ENCODE data around the gene MAST4. TPM values are rescaled to one million over a fixed set of nuclear protein-coding genes. Genes with fewer than 3 reads are reported as not detected.

The MAST4 gene
- total RNA-seq, 1 donor, result 12.7 TPM

DNA sequence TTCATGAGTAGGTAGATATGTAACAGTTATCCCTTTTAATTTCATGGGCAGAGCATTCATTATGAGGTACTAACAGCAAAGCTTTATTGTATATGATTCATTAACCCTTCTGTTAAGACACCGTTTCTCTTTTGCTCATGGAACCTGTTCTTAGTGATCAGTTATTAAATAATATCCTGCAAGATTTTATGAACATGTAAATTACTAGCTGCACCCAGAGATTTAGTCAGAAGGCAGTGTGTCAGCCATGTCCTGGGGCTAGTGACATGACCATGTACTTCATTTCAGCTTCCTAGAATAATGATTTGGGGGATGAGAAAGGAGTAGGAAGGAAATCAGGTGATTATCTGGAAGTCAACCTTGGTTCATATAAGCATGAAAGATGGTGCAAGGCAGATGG lies 7.0 kb downstream of the MAST4 start:
- Histone ChIP-seq H4K20me1 (ENCODE audit: insufficient read depth, low read length) (no peaks in the 10 kb centered on the region), H2AFZ (ENCODE audit: low read length) (no peak overlapping the region), H3K4me3 (ENCODE audit: insufficient read depth, low read length) (no peak overlapping the region), H3K27me3 (ENCODE audit: insufficient read depth, low read length) (peaks cover 20% of the 10 kb centered on the region), H3K36me3 (ENCODE audit: insufficient read depth, low read length) (no peaks in the 10 kb centered on the region), H3K9me3 (ENCODE audit: low read depth, low read length) (no peaks in the 10 kb centered on the region), H3K4me1 (ENCODE audit: insufficient read depth, low read length) (no peaks in the 10 kb centered on the region), H3K4me2 (ENCODE audit: insufficient read depth, low read length) (no peak overlapping the region), H3K79me2 (ENCODE audit: insufficient read depth, low read length) (no peaks in the 10 kb centered on the region), H3K27ac (ENCODE audit: low read depth, low read length) (no peak overlapping the region)
- DNase-seq (ENCODE audit: insufficient read length, low spot score, missing footprints), result no peak
- TF ChIP-seq, protein P1, sequence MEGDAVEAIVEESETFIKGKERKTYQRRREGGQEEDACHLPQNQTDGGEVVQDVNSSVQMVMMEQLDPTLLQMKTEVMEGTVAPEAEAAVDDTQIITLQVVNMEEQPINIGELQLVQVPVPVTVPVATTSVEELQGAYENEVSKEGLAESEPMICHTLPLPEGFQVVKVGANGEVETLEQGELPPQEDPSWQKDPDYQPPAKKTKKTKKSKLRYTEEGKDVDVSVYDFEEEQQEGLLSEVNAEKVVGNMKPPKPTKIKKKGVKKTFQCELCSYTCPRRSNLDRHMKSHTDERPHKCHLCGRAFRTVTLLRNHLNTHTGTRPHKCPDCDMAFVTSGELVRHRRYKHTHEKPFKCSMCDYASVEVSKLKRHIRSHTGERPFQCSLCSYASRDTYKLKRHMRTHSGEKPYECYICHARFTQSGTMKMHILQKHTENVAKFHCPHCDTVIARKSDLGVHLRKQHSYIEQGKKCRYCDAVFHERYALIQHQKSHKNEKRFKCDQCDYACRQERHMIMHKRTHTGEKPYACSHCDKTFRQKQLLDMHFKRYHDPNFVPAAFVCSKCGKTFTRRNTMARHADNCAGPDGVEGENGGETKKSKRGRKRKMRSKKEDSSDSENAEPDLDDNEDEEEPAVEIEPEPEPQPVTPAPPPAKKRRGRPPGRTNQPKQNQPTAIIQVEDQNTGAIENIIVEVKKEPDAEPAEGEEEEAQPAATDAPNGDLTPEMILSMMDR (IDR thresholded peaks at IDR 0.05; ENCODE audit: extremely low read depth, low read depth, low read length), result no peak

DNA sequence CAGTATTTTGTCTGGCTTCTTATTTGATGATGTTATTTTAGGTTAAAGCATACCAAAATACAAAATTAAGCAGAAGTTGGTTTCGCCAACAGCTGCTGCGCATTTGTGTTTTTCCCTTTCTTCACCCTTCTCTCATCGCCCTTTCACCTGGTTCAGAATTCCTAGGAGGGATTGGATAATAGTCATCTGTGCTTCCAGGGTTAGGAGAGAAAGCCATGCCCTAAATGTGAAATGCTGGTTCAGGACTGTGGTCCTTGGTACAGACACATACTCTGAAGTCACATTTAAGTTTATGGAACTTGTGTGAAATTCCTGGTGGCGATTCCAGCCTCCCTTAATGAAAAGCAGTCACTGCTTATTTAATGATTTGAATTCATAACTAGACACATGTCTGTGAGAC lies 7.7 kb downstream of the MAST4 start:
- DNase-seq (ENCODE audit: insufficient read length, low spot score, missing footprints), result no peak
- TF ChIP-seq, protein P1 (IDR thresholded peaks at IDR 0.05; ENCODE audit: extremely low read depth, low read depth, low read length), result no peak
- H3K27me3 ChIP-seq (ENCODE audit: insufficient read depth, low read length), result peaks cover 13% of the 10 kb centered on the region

DNA sequence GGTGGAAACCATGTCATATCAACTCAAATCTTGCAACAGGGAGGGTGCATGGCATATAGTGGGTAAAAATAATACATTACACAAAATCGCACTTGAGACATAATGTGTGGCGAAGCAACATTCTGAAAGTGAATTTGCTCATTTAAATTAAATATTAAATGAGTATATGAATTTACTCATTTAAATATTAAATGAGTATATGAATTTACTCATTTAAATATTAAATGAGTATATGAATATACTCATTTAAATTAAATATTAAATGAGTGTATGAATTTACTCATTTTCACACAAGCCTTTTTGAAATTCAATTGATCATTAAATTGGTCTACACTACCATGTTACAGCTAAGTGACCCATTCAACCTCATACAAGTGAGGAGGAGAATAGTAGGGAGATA lies 10.5 kb downstream of the MAST4 start:
- TF ChIP-seq, protein P1 (IDR thresholded peaks at IDR 0.05; ENCODE audit: extremely low read depth, low read depth, low read length), result no peak

More for the DNA sequence above, 7.7 kb downstream of the MAST4 start:
- no peaks in the 10 kb centered on the region for H4K20me1 ChIP-seq (ENCODE audit: insufficient read depth, low read length)
- no peaks in the 10 kb centered on the region for H3K9me3 ChIP-seq (ENCODE audit: low read depth, low read length)
- no peak overlapping the region for H2AFZ ChIP-seq (ENCODE audit: low read length)
- H3K27ac ChIP-seq (ENCODE audit: low read depth, low read length), result no peak overlapping the region
- no peak overlapping the region for H3K4me3 ChIP-seq (ENCODE audit: insufficient read depth, low read length)
- H3K79me2 ChIP-seq (ENCODE audit: insufficient read depth, low read length), result no peaks in the 10 kb centered on the region
- H3K4me1 ChIP-seq (ENCODE audit: insufficient read depth, low read length), result no peaks in the 10 kb centered on the region
- H3K36me3 ChIP-seq (ENCODE audit: insufficient read depth, low read length), result no peaks in the 10 kb centered on the region
- no peak overlapping the region for H3K4me2 ChIP-seq (ENCODE audit: insufficient read depth, low read length)

DNA sequence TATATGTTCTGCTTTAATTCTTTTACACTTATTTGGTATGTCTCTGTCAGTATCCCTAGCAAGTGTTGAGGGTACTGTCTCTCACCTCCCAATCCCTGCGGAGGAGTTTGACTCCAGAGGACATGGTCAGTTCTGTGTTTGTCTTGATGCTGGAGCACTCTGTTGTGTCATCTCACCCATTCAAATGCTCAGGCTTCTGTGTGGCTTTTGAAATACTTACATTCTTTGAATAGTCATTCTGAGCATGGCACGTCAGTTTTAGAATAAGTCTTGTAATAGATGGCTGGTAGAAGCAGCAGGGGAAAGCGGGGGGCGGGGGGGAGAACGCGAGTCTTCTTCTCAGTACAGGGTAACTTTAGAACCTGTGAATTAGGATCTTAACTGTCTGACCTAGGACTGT lies 12.3 kb downstream of the MAST4 start:
- Histone ChIP-seq H3K27ac (ENCODE audit: low read depth, low read length) (no peak overlapping the region), H3K4me3 (ENCODE audit: insufficient read depth, low read length) (no peak overlapping the region), H3K79me2 (ENCODE audit: insufficient read depth, low read length) (no peaks in the 10 kb centered on the region), H2AFZ (ENCODE audit: low read length) (no peak overlapping the region), H3K36me3 (ENCODE audit: insufficient read depth, low read length) (no peaks in the 10 kb centered on the region), H3K4me2 (ENCODE audit: insufficient read depth, low read length) (no peak overlapping the region), H3K4me1 (ENCODE audit: insufficient read depth, low read length) (no peaks in the 10 kb centered on the region), H3K9me3 (ENCODE audit: low read depth, low read length) (no peaks in the 10 kb centered on the region), H3K27me3 (ENCODE audit: insufficient read depth, low read length) (peaks cover 5% of the 10 kb centered on the region), H4K20me1 (ENCODE audit: insufficient read depth, low read length) (no peaks in the 10 kb centered on the region)
- TF ChIP-seq, protein P1 (IDR thresholded peaks at IDR 0.05; ENCODE audit: extremely low read depth, low read depth, low read length), result no peak
- DNase-seq (ENCODE audit: insufficient read length, low spot score, missing footprints), result no peak

More for the DNA sequence above, 10.5 kb downstream of the MAST4 start:
- Histone ChIP-seq H3K79me2 (ENCODE audit: insufficient read depth, low read length) (no peaks in the 10 kb centered on the region), H3K4me1 (ENCODE audit: insufficient read depth, low read length) (no peaks in the 10 kb centered on the region), H3K4me2 (ENCODE audit: insufficient read depth, low read length) (no peak overlapping the region), H3K36me3 (ENCODE audit: insufficient read depth, low read length) (no peaks in the 10 kb centered on the region), H4K20me1 (ENCODE audit: insufficient read depth, low read length) (no peaks in the 10 kb centered on the region), H3K4me3 (ENCODE audit: insufficient read depth, low read length) (no peak overlapping the region), H3K27ac (ENCODE audit: low read depth, low read length) (no peak overlapping the region), H2AFZ (ENCODE audit: low read length) (no peak overlapping the region), H3K27me3 (ENCODE audit: insufficient read depth, low read length) (peaks cover 5% of the 10 kb centered on the region), H3K9me3 (ENCODE audit: low read depth, low read length) (no peaks in the 10 kb centered on the region)
- no peak for DNase-seq (ENCODE audit: insufficient read length, low spot score, missing footprints)
